GM06990 (cell line): Measurements from ENCODE around the gene DZIP1.

ENCODE experiments used
- DNase-seq: peaks from one replicate; pipeline ENCODE4 v3.0.0-alpha.2; 2011; ENCODE audit not compliant: insufficient read length; ENCODE audit errors: extremely low read depth
- H3K27me3 ChIP-seq: replicated peaks from 2 replicates; pipeline ENCODE4 v1.6.0; 2011; ENCODE audit warnings: low read length; ENCODE audit not compliant: control insufficient read depth, insufficient read depth
- H3K36me3 ChIP-seq: 2 replicates; pipeline ENCODE4 v1.5.1; 2011; ENCODE audit warnings: low read length; ENCODE audit not compliant: control insufficient read depth, insufficient read depth
- H3K4me3 ChIP-seq: replicated peaks from 2 replicates; pipeline ENCODE4 v1.5.1; 2011; ENCODE audit warnings: low read depth, mild to moderate bottlenecking, control low read depth, low read length
- CTCF ChIP-seq: IDR thresholded peaks from 2 replicates; pipeline ENCODE4 v1.5.1; 2011; ENCODE audit warnings: low read length, control low read depth, mild to moderate bottlenecking, inconsistent platforms; ENCODE audit not compliant: insufficient read depth, poor library complexity, severe bottlenecking

Gene DZIP1

GRCh38 chr13:95626768-95627167 lies 17.7 kb downstream of the DZIP1 start:
- no peaks in the 10 kb centered on the region for H3K36me3 ChIP-seq
- no peak for DNase-seq
- TF ChIP-seq CTCF = no peak
- no peaks in the 10 kb centered on the region for H3K27me3 ChIP-seq
- no peak overlapping the region for H3K4me3 ChIP-seq

GRCh38 chr13:95624020-95624419 lies 20.5 kb downstream of the DZIP1 start:
- peak; percentile 68 for TF ChIP-seq CTCF
- Histone ChIP-seq H3K4me3 (no peak overlapping the region), H3K36me3 (no peaks in the 10 kb centered on the region), H3K27me3 (no peaks in the 10 kb centered on the region)
- no peak for DNase-seq

DNA sequence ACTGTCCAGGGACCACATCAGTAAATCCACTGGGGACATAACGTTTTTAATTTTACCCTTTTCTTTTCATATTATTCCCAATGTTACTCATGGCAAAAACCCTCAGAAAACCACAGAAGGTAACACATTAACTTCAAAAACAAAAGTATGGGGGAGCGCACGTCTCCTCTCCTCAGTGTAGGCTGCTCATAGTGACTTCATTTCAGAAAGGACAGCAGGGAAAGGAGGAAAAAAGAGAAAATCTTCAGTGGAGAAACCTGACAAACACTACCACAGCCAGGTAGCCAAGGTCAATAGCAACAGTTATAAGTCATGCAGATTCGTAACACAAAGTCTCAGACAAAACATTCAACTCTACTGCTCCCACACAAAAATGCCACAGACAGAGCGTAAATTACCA lies 21.4 kb downstream of the DZIP1 start:
- no peak for TF ChIP-seq CTCF
- no peaks in the 10 kb centered on the region for H3K27me3 ChIP-seq
- DNase-seq = no peak
- H3K36me3 ChIP-seq = no peaks in the 10 kb centered on the region
- H3K4me3 ChIP-seq = no peak overlapping the region

- H3K36me3 ChIP-seq = no peaks in the 10 kb centered on the region
- H3K4me3 ChIP-seq = no peak overlapping the region
- no peak for DNase-seq
- TF ChIP-seq CTCF = no peak
- no peaks in the 10 kb centered on the region for H3K27me3 ChIP-seq
Measured at GRCh38 chr13:95620825-95621498, 23.5 kb downstream of the DZIP1 start.

- no peak overlapping the region for H3K4me3 ChIP-seq
- H3K36me3 ChIP-seq = no peaks in the 10 kb centered on the region; the same call in 1 of the 2 replicates
- no peak for DNase-seq
- no peaks in the 10 kb centered on the region for H3K27me3 ChIP-seq
- TF ChIP-seq CTCF = no peak
Measured at GRCh38 chr13:95620030-95620824, 24.3 kb downstream of the DZIP1 start.
